GM23248 (cell line): Measurements from ENCODE around the gene SLC25A24. TPM values are rescaled to one million over a fixed set of nuclear protein-coding genes. Genes with fewer than 3 reads are reported as not detected.

Source experiments
- DNase-seq: peaks from one replicate; pipeline ENCODE4 v3.0.0-alpha.2; 2015
- H2AFZ ChIP-seq: fragments of 200-600 bp; sonication (generic); 2 replicates; pipeline ENCODE4 v1.6.1; 2016; ENCODE audit warnings: antibody characterized with exemption
- H3F3A ChIP-seq: fragments of 200-600 bp; sonication (generic); 2 replicates; pipeline ENCODE4 v1.6.1; 2016; ENCODE audit warnings: mild to moderate bottlenecking, antibody characterized with exemption, mixed run types; ENCODE audit not compliant: insufficient read depth
- H3K27ac ChIP-seq: fragments of 200-600 bp; sonication (generic); 2 replicates; pipeline ENCODE4 v1.5.1; 2016; ENCODE audit warnings: mild to moderate bottlenecking
- H3K27me3 ChIP-seq: fragments of 200-600 bp; sonication (generic); replicated peaks from 2 replicates; pipeline ENCODE4 v1.6.1; 2016; ENCODE audit warnings: mild to moderate bottlenecking; ENCODE audit not compliant: insufficient read depth
- H3K36me3 ChIP-seq: fragments of 200-600 bp; sonication (generic); 2 replicates; pipeline ENCODE4 v1.6.1; 2016; ENCODE audit warnings: low read depth, mild to moderate bottlenecking
- H3K4me1 ChIP-seq: fragments of 200-600 bp; sonication (generic); 2 replicates; pipeline ENCODE4 v1.6.1; 2016; ENCODE audit warnings: mild to moderate bottlenecking; ENCODE audit not compliant: insufficient read depth
- H3K4me2 ChIP-seq: fragments of 200-600 bp; sonication (generic); one replicate; pipeline ENCODE4 v1.6.1; 2016; ENCODE audit warnings: mild to moderate bottlenecking; ENCODE audit not compliant: unreplicated experiment
- H3K4me3 ChIP-seq: fragments of 200-600 bp; sonication (generic); 2 replicates; pipeline ENCODE4 v1.5.1; 2016; ENCODE audit warnings: mild to moderate bottlenecking
- H3K79me2 ChIP-seq: fragments of 200-600 bp; sonication (generic); 2 replicates; pipeline ENCODE4 v1.6.1; 2016; ENCODE audit warnings: mild to moderate bottlenecking; ENCODE audit not compliant: insufficient read depth
- H3K9ac ChIP-seq: fragments of 200-600 bp; sonication (generic); 2 replicates; pipeline ENCODE4 v1.6.1; 2016; ENCODE audit warnings: mild to moderate bottlenecking
- H3K9me2 ChIP-seq: fragments of 200-600 bp; sonication (generic); 2 replicates; pipeline ENCODE4 v1.6.1; 2016; ENCODE audit warnings: mixed run types, mild to moderate bottlenecking, moderate library complexity; ENCODE audit not compliant: insufficient read depth
- H3K9me3 ChIP-seq: fragments of 200-600 bp; sonication (generic); one replicate; pipeline ENCODE4 v1.6.1; 2017; ENCODE audit warnings: low read depth
- H4K20me1 ChIP-seq: fragments of 200-600 bp; sonication (generic); 2 replicates; pipeline ENCODE4 v1.6.0; 2016; ENCODE audit not compliant: insufficient read depth
- EZH2 ChIP-seq: fragments of 200-600 bp; sonication (generic); IDR thresholded peaks from 2 replicates; pipeline ENCODE4 v1.6.1; 2018; ENCODE audit warnings: antibody characterized with exemption, mild to moderate bottlenecking; ENCODE audit not compliant: insufficient read depth, poor library complexity, severe bottlenecking
- EZH2phosphoT487 ChIP-seq: fragments of 200-600 bp; sonication (generic); IDR thresholded peaks from 2 replicates; pipeline ENCODE4 v1.6.1; 2018; ENCODE audit warnings: antibody characterized with exemption, moderate library complexity, mild to moderate bottlenecking, low read depth; ENCODE audit not compliant: insufficient read depth
- WGBS, 2 experiments: methylation state at CpG; one replicate each; pipeline ENCODE4 v1.1.6; 2015 to 2017; ENCODE audit warnings: low lambda C conversion rate in 2 of 2, low coverage in 1 of 2; ENCODE audit errors: missing lambda C conversion rate in 2 of 2; 5-methylcytosine and 5-hydroxymethylcytosine counted together
- in situ Hi-C: fragments of 300-500 bp; cut with MboI; formaldehyde crosslinking; loops from 2 replicates; pipeline ENCODE4 v1.15.0; 2020
- polyA plus RNA-seq: library from polyadenylated mRNA; unstranded; fragments of >200 nt; fragmentation: Nextera tagmentation; extraction: Ambion mirVana; gene quantifications from 2 replicates; pipeline ENCODE4 v1.2.1, GENCODE V29; 2016
- total RNA-seq: library from RNA; depleted of rRNA; stranded (reverse); fragments of >200 nt; shearing (Covaris generic); gene quantifications from 2 replicates; pipeline ENCODE4 v1.2.3, GENCODE V29; 2014

Gene SLC25A24
- total and polyA plus RNA-seq, 2 experiments from 2014 or later, result 40.2 to 47.7 TPM

DNA sequence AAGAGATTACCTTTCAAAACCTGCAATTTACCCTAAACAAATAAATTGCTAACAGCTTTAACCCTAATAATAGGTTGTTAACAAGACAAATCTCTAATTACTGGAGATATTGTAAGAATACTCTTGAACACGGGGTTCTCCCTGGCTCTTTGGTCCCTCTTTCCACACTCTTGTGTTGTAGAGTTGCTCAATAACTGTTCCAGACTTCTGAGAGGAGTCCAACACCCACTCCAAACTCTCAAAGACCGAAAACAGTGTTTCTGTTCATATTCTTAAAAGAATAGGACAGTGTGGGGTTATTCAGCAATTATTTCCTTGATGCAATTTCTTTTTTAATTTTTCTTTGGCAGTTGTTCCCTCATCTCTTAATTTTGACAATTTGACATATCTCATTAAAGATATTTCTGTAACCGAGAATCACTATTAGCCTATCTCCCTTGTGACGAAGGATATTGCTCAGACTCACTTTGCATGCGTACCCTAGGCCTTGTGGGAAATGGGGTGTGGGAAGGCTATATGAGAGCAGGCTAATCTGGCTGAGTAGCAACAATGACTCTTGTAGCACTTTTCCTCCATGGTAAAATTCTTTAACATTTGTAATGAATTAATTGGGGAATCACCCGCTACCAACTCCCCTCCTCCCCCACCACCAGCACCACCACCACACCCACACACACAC is 90.7 kb downstream of the SLC25A24 start:
- H3F3A ChIP-seq, result no peaks in the 10 kb centered on the region
- WGBS, 2 experiments, result 95 to 96% methylated on average over 6 of the region's 6 CpGs
- H3K4me2 ChIP-seq, result no peak overlapping the region
- peaks cover 11% of the 10 kb centered on the region for H3K4me1 ChIP-seq
- H3K4me3 ChIP-seq, result no peak overlapping the region
- in situ Hi-C loops, result no loop called here
- H4K20me1 ChIP-seq, result no peaks in the 10 kb centered on the region
- H3K36me3 ChIP-seq, result no peaks in the 10 kb centered on the region
- H3K9me2 ChIP-seq, result no peaks in the 10 kb centered on the region
- H3K27me3 ChIP-seq, result no peaks in the 10 kb centered on the region
- H3K27ac ChIP-seq, result no peak overlapping the region
- H3K9ac ChIP-seq, result no peak overlapping the region
- no peaks in the 10 kb centered on the region for H3K9me3 ChIP-seq
- no peaks in the 10 kb centered on the region for H3K79me2 ChIP-seq
- DNase-seq, result no peak
- H2AFZ ChIP-seq, result no peak overlapping the region
- TF ChIP-seq EZH2phosphoT487 (no peak), EZH2 (no peak)

DNA sequence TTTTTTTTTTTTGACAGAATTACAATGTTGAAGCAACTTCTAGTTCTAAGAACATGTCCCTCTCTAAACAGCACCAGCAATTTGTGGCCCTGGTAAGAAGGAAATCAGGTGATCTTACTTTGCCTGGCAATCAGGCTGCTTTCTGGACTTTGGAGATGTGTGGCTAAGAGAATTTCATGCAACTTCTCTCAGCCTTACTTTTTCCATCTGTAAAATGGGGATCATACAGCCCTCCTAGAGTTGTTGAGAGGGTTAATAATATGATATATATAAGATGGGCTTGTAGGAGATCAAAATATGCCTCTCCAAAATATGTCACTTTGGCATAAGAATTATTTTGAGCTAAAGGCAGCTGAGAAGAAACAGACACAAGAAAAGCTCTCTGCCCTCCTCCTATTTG is 92.0 kb downstream of the SLC25A24 start:
- Histone ChIP-seq H3K27me3 (no peaks in the 10 kb centered on the region), H4K20me1 (no peaks in the 10 kb centered on the region), H3K9me3 (no peaks in the 10 kb centered on the region), H3K4me1 (peaks cover 11% of the 10 kb centered on the region), H3K9me2 (no peaks in the 10 kb centered on the region), H2AFZ (no peak overlapping the region), H3K4me2 (no peak overlapping the region), H3K9ac (no peak overlapping the region), H3K36me3 (no peaks in the 10 kb centered on the region), H3K4me3 (no peak overlapping the region), H3K79me2 (no peaks in the 10 kb centered on the region), H3F3A (no peaks in the 10 kb centered on the region), H3K27ac (peak overlapping the region; percentile 17; the same call in 1 of the 2 replicates)
- in situ Hi-C loops, result no loop called here
- TF ChIP-seq EZH2, result no peak
- no peak for TF ChIP-seq EZH2phosphoT487
- no peak for DNase-seq

DNA sequence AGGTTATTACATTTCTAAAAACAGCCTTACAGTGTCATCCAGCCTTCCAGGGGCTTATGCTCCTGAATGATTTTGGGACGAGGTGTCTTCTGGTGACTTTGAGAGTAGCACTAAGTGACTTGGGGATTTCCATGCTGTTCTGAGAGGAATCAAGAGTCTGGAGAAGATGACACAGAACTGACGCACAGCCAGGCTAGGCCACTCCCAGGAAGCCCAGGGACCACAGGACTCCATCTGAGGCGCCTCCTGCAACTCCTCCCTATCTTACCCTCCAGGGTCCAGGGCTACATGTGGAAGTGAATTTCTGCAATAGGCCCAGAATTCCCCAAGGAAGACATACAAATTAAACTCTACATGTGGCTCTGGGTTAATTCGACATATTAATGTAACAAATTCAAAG is 92.5 kb downstream of the SLC25A24 start:
- no peaks in the 10 kb centered on the region for H4K20me1 ChIP-seq
- H3K9ac ChIP-seq, result no peak overlapping the region
- H3F3A ChIP-seq, result no peaks in the 10 kb centered on the region
- in situ Hi-C loops, result no loop called here
- no peaks in the 10 kb centered on the region for H3K9me2 ChIP-seq
- H3K27me3 ChIP-seq, result no peaks in the 10 kb centered on the region
- H3K4me2 ChIP-seq, result no peak overlapping the region
- H2AFZ ChIP-seq, result no peak overlapping the region
- no peaks in the 10 kb centered on the region for H3K36me3 ChIP-seq
- WGBS, 2 experiments, result 7% methylated on average over 4 of the region's 4 CpGs
- DNase-seq, result peak; percentile 88
- H3K27ac ChIP-seq, result peak overlapping the region; percentile 17; the same call in 1 of the 2 replicates
- H3K4me3 ChIP-seq, result no peak overlapping the region
- TF ChIP-seq EZH2 (no peak), EZH2phosphoT487 (no peak)
- H3K9me3 ChIP-seq, result no peaks in the 10 kb centered on the region
- no peaks in the 10 kb centered on the region for H3K79me2 ChIP-seq
- peaks cover 11% of the 10 kb centered on the region for H3K4me1 ChIP-seq

DNA sequence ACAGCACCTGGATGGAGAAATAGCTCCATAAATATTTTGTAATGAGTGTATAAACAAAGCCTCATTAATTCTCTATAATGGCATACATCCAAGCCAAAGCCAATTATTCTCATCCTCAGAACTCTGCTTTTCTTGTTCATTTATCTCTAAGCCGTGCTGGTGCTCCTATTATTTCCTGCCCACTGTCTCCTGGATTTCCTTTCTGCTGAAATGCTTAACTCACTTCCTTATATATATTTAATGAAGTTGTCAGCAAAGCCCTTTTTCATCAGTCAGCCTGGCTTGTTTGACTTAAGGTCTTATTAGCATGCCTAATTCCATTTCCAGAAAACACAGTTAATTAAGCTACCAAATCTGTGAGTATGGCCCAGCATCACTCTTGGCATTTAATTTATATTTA is 93.4 kb downstream of the SLC25A24 start:
- Histone ChIP-seq H2AFZ (no peak overlapping the region), H3K27me3 (no peaks in the 10 kb centered on the region), H3K4me3 (no peak overlapping the region), H3K79me2 (no peaks in the 10 kb centered on the region), H3K4me1 (peaks cover 11% of the 10 kb centered on the region), H3K27ac (no peak overlapping the region), H3K9me2 (no peaks in the 10 kb centered on the region), H3K9me3 (no peaks in the 10 kb centered on the region), H3K36me3 (no peaks in the 10 kb centered on the region), H3K4me2 (no peak overlapping the region), H3K9ac (no peak overlapping the region), H3F3A (no peaks in the 10 kb centered on the region), H4K20me1 (no peaks in the 10 kb centered on the region)
- 29 to 48% methylated on average over 1 of the region's 1 CpG for WGBS, 2 experiments
- DNase-seq, result no peak
- TF ChIP-seq EZH2phosphoT487 (no peak), EZH2 (no peak)
- in situ Hi-C loops, result no loop called here
